HepG2 (cell line): ENCODE data around the gene ABCC3. TPM values are rescaled to one million over a fixed set of nuclear protein-coding genes. Genes with fewer than 3 reads are reported as not detected.

Experiments used
- ATAC-seq: fragments of 200-7000 bp; cut with Tn5 transposase; 3 replicates; pipeline ENCODE4 v1.9.1; 2020; ENCODE audit warnings: mild to moderate bottlenecking, moderate library complexity
- BruUV-seq: library from RNA; stranded (reverse); fragments of 400-500 nt; replicated peaks from 2 replicates; lab custom pipeline; 2021; lab: Mats Ljungman, UMichigan
- CTCF ChIA-PET: fragments of 300-600 bp; formaldehyde crosslinking; extraction: SDS; loops from one replicate; lab custom pipeline; 2021; ENCODE audit warnings: low total read pairs, inconsistent platforms, low intra/inter-chr PET ratio; lab: Yijun Ruan, JAX
- POLR2A ChIA-PET: fragments of 350-600 bp; sonication (Branson Sonifier 250); formaldehyde crosslinking; loops from one replicate; lab custom pipeline; 2020; ENCODE audit warnings: antibody characterized with exemption, inconsistent platforms; lab: Yijun Ruan, JAX
- DNase-seq: peaks from one replicate; pipeline ENCODE4 v3.0.0-alpha.2; 2015; ENCODE audit warnings: low spot score
- FAIRE-seq: peaks from 3 replicates; lab custom pipeline; 2011; peaks lifted over from hg19 to GRCh38; lab: Jason Lieb, UNC
- H2AFZ ChIP-seq: one replicate; pipeline ENCODE4 v1.6.1; 2011; ENCODE audit warnings: low read length, inconsistent platforms
- H3K27ac ChIP-seq: fragments of 300-600 bp; 3 replicates; pipeline ENCODE4 v1.8.0; 2011; ENCODE audit warnings: mixed run types, mild to moderate bottlenecking, mixed read lengths, low read length, inconsistent platforms; ENCODE audit not compliant: insufficient read depth; ENCODE audit errors: extremely low read length
- H3K27me3 ChIP-seq, 2 experiments: fragments of 200-600 bp in 1 of 2; 2 replicates in 1 of 2; 3 replicates in 1 of 2; pipeline versions ENCODE4 v1.6.0 to v1.8.0; 2011; ENCODE audit warnings: low read length in 2 of 2, mild to moderate bottlenecking in 2 of 2, moderate library complexity in 2 of 2, inconsistent platforms in 1 of 2; ENCODE audit not compliant: insufficient read depth in 2 of 2, control insufficient read depth in 1 of 2
- H3K36me3 ChIP-seq, 2 experiments: fragments of 200-600 bp in 1 of 2; replicated peaks in 1 of 2; 2 replicates in 1 of 2; 3 replicates in 1 of 2; pipeline versions ENCODE4 v1.5.1 to v1.8.0; 2011; ENCODE audit warnings: low read length in 2 of 2, inconsistent platforms in 1 of 2; ENCODE audit not compliant: insufficient read depth in 2 of 2, control insufficient read depth in 1 of 2
- H3K4me1 ChIP-seq: 2 replicates; pipeline ENCODE4 v1.5.1; 2012; ENCODE audit warnings: low read length, inconsistent platforms; ENCODE audit not compliant: insufficient read depth
- H3K4me2 ChIP-seq: 2 replicates; pipeline ENCODE4 v1.6.0; 2011; ENCODE audit warnings: low read depth, low read length, inconsistent platforms
- H3K4me3 ChIP-seq, 3 experiments: fragments of 200-600 bp in 1 of 3; sonication (generic), shearing (Covaris generic) in 1 of 3; replicated peaks in 1 of 3; 2 replicates each; pipeline ENCODE4 v1.5.1; 2011 to 2016; ENCODE audit warnings: low read length in 3 of 3, inconsistent platforms in 2 of 3, low read depth in 2 of 3, mild to moderate bottlenecking in 2 of 3, control low read depth in 1 of 3, mixed read lengths in 1 of 3; ENCODE audit not compliant: insufficient read depth in 1 of 3
- H3K79me2 ChIP-seq: one replicate; pipeline ENCODE4 v1.6.1; 2011; ENCODE audit warnings: low read length, inconsistent platforms; ENCODE audit not compliant: insufficient read depth
- H3K9ac ChIP-seq: 2 replicates; pipeline ENCODE4 v1.6.0; 2011; ENCODE audit warnings: mild to moderate bottlenecking, low read depth, low read length, inconsistent platforms; ENCODE audit not compliant: insufficient read depth
- H3K9me3 ChIP-seq: 2 replicates; pipeline ENCODE4 v1.5.1; 2012; ENCODE audit warnings: mild to moderate bottlenecking, low read length
- H4K20me1 ChIP-seq: 2 replicates; pipeline ENCODE4 v1.6.0; 2011; ENCODE audit warnings: inconsistent platforms, mild to moderate bottlenecking, low read length, moderate library complexity; ENCODE audit not compliant: insufficient read depth
- DMAP1 ChIP-seq: IDR thresholded peaks from 2 replicates; pipeline ENCODE4 v1.6.1; 2016
- KLF15 ChIP-seq: sonication (generic); formaldehyde crosslinking; IDR thresholded peaks from 2 replicates; pipeline ENCODE4 v1.8.1; 2023; ENCODE audit warnings: borderline replicate concordance, mild to moderate bottlenecking, inconsistent platforms, missing genetic modification reagents, mixed read lengths
- MAFF ChIP-seq: IDR thresholded peaks from 2 replicates; pipeline ENCODE4 v1.6.1; 2011; ENCODE audit warnings: low read depth, low read length, improper control_type of control experiment
- SMARCE1 ChIP-seq: fragments of 450-650 bp; IDR thresholded peaks from 2 replicates; pipeline ENCODE4 v1.6.1; 2017; ENCODE audit warnings: borderline replicate concordance
- ZMYM3 ChIP-seq: sonication (generic); formaldehyde crosslinking; IDR thresholded peaks from 2 replicates; pipeline ENCODE4 v1.5.1; 2020; ENCODE audit warnings: mild to moderate bottlenecking, missing genetic modification reagents
- ZNF430 ChIP-seq: sonication (generic); formaldehyde crosslinking; IDR thresholded peaks from 2 replicates; pipeline ENCODE4 v1.9.0; 2021; ENCODE audit warnings: mild to moderate bottlenecking, missing genetic modification reagents
- ZNF431 ChIP-seq: sonication (generic); formaldehyde crosslinking; IDR thresholded peaks from 2 replicates; pipeline ENCODE4 v1.9.0; 2022; ENCODE audit warnings: missing genetic modification reagents, low read depth, mild to moderate bottlenecking, borderline replicate concordance
- ZSCAN21 ChIP-seq: sonication (generic); formaldehyde crosslinking; IDR thresholded peaks from 2 replicates; pipeline ENCODE4 v1.8.0; 2022; ENCODE audit warnings: mild to moderate bottlenecking, missing genetic modification reagents, moderate library complexity, borderline replicate concordance
- WGBS: methylation state at CpG from one replicate; pipeline ENCODE4 v1.1.6; 2017; ENCODE audit warnings: low lambda C conversion rate; 5-methylcytosine and 5-hydroxymethylcytosine counted together
- in situ Hi-C: cut with HindIII; loops from 2 replicates; pipeline ENCODE4 v1.10.0; 2017; ENCODE audit warnings: low pct_unique_long_range_greater_than_20kb; ENCODE audit not compliant: extremely low pct_ligation_motif_present
- intact Hi-C: fragments of 100-400 bp; cut with micrococcal nuclease; formaldehyde crosslinking; loops from one replicate; pipeline ENCODE4 v1.10.0; 2022; ENCODE audit not compliant: unreplicated experiment
- polyA plus RNA-seq, 8 experiments: library from polyadenylated mRNA; depleted of rRNA in 3 of 8; stranded (reverse) in 7 of 8; unstranded in 1 of 8; fragments of >200 nt; fragmentation: Illumina TruSeq in 4 of 8; extraction: Trizol in 4 of 8; gene quantifications; 2 replicates each; pipeline versions ENCODE4 v1.2.1 to v1.2.3, GENCODE V29; 2011 to 2016; ENCODE audit warnings: low read depth in 4 of 8, missing spikeins in 1 of 8, mixed read lengths in 1 of 8; ENCODE audit not compliant: insufficient read depth in 1 of 8
- total RNA-seq, 5 experiments: library from RNA; depleted of rRNA; stranded (reverse); fragments of >200 nt; fragmentation: Illumina TruSeq; extraction: Trizol; gene quantifications; 2 replicates each; pipeline ENCODE4 v1.2.3, GENCODE V29; 2016; ENCODE audit warnings: low read depth in 1 of 5
- TF ChIP-seq, protein P1 (sequence below): sonication (generic); formaldehyde crosslinking; IDR thresholded peaks from 2 replicates; pipeline ENCODE4 v1.9.0; 2022; ENCODE audit warnings: low read depth, missing genetic modification reagents
- TF ChIP-seq, protein P2 (sequence below): sonication (generic); formaldehyde crosslinking; conservative IDR thresholded peaks from 2 replicates; pipeline ENCODE4 v1.4.0; 2020; ENCODE audit warnings: missing genetic modification reagents
- TF ChIP-seq, protein P3 (sequence below): sonication (generic); formaldehyde crosslinking; IDR thresholded peaks from 2 replicates; pipeline ENCODE4 v1.4.0; 2020; ENCODE audit warnings: missing genetic modification reagents
- TF ChIP-seq, protein P4 (sequence below): sonication (generic); formaldehyde crosslinking; IDR thresholded peaks from 2 replicates; pipeline ENCODE4 v1.8.1; 2023; ENCODE audit warnings: missing genetic modification reagents, mild to moderate bottlenecking, borderline replicate concordance
- TF ChIP-seq, protein P5 (sequence below): sonication (generic); formaldehyde crosslinking; IDR thresholded peaks from 2 replicates; pipeline ENCODE4 v1.5.1; 2020; ENCODE audit warnings: mild to moderate bottlenecking, missing genetic modification reagents, moderate library complexity

Gene ABCC3
- total and polyA plus RNA-seq, 2 of the 13 experiments (the other 11 are each of a cell fraction or from before 2014, with no cell fraction given) = 25.2 to 50.7 TPM

DNA sequence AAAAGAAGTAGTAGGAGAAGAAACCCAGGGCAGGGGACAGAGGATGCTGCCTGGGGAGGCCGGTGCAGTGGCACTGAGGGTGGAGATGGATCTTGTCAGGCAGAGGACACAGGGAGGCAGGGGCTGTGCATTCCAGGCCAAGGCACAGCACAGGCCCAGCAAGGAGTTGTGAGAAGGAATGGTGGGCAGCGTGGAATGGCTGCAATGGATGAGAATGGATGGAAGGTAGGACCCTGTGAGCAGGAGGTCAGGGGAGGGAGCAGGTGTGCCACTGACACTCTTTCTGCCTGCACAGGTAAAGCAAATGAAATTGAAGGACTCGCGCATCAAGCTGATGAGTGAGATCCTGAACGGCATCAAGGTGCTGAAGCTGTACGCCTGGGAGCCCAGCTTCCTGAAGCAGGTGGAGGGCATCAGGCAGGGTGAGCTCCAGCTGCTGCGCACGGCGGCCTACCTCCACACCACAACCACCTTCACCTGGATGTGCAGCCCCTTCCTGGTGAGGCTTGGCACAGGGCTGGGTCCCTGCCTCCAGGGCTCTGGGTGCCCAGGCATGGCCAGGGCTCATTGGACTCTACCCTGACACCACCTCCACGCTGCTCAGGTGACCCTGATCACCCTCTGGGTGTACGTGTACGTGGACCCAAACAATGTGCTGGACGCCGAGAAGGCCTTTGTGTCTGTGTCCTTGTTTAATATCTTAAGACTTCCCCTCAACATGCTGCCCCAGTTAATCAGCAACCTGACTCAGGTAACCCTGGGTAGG is 32.8 kb downstream of the ABCC3 start (continued):
- TF ChIP-seq, protein P1, sequence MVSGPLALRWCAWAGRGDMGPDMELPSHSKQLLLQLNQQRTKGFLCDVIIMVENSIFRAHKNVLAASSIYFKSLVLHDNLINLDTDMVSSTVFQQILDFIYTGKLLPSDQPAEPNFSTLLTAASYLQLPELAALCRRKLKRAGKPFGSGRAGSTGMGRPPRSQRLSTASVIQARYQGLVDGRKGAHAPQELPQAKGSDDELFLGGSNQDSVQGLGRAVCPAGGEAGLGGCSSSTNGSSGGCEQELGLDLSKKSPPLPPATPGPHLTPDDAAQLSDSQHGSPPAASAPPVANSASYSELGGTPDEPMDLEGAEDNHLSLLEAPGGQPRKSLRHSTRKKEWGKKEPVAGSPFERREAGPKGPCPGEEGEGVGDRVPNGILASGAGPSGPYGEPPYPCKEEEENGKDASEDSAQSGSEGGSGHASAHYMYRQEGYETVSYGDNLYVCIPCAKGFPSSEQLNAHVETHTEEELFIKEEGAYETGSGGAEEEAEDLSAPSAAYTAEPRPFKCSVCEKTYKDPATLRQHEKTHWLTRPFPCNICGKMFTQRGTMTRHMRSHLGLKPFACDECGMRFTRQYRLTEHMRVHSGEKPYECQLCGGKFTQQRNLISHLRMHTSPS (CRISPR knock-in tag) = no peak; the same call in 1 of the 2 replicates

DNA sequence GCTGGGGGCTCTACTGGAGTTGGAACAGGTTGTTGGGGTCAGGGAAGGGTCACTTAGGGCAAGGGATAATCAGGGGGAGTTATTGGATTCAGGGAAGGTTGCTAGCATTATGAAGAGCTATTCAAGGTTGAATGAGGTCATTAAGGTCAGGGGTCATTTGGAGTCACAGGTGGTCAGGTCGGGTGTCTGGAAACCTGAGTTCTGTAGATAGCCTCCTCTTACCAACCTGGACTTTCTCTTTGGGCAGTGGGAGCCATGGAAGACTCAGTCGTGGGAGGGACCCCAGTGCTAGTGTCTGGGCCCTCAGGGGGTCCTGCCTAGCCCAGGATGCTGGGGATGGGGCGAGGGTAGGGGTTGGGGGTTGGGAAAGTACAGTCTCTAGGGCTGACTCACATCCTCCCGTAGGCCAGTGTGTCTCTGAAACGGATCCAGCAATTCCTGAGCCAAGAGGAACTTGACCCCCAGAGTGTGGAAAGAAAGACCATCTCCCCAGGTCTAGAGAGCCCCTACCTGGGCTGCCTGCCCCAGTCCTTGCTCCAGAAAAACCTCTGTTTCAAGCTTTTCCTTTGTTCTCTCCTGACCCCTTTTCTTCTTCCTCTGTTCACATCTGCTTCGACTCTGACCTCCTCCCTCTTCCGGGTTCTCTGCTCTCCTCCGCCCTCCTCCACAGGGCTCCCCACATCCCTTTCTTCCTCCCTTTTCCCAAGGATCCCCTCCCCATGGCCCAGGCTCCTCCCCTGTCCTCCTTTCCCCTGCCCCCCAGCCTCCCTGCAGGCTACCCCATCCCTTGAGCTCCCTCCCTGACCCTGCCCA is 33.5 kb downstream of the ABCC3 start:
- 39% methylated on average over 8 of the region's 8 CpGs for WGBS
- intact Hi-C loops (no loop called here), in situ Hi-C loops (no loop called here)
- peak; percentile 15 for ATAC-seq
- peak; percentile 36 for FAIRE-seq
- H3K9ac ChIP-seq = peak overlapping the region; percentile 10; the same call in 1 of the 2 replicates
- H3K4me3 ChIP-seq = 0 out of 6 replicates have a peak overlapping the region, but pooled peaks of 1 of the 3 experiments have one; percentile 5
- H3K27me3 ChIP-seq = no peaks in the 10 kb centered on the region
- peak overlapping the region; percentile 19 for H3K27ac ChIP-seq
- BruUV-seq = no TSS peak
- DNase-seq = no peak
- no peak overlapping the region for H2AFZ ChIP-seq
- H4K20me1 ChIP-seq = no peaks in the 10 kb centered on the region
- ChIA-PET CTCF (no interaction called here), POLR2A (interaction anchor here (0.8 to 7.6 kb wide), 11 partner anchors 7 to 51 kb away, joined by 3 to 85 read pairs (median 5); partner anchors contain the start of gene LUC7L3)
- H3K79me2 ChIP-seq = no peaks in the 10 kb centered on the region
- H3K4me1 ChIP-seq = peaks cover 70% of the 10 kb centered on the region
- no peaks in the 10 kb centered on the region for H3K36me3 ChIP-seq
- peak overlapping the region; percentile 30 for H3K4me2 ChIP-seq
- H3K9me3 ChIP-seq = no peaks in the 10 kb centered on the region
- no peak for TF ChIP-seq ZMYM3 (CRISPR knock-in tag)
- TF ChIP-seq, protein P2, sequence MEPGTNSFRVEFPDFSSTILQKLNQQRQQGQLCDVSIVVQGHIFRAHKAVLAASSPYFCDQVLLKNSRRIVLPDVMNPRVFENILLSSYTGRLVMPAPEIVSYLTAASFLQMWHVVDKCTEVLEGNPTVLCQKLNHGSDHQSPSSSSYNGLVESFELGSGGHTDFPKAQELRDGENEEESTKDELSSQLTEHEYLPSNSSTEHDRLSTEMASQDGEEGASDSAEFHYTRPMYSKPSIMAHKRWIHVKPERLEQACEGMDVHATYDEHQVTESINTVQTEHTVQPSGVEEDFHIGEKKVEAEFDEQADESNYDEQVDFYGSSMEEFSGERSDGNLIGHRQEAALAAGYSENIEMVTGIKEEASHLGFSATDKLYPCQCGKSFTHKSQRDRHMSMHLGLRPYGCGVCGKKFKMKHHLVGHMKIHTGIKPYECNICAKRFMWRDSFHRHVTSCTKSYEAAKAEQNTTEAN = no peak
- TF ChIP-seq, protein P3, sequence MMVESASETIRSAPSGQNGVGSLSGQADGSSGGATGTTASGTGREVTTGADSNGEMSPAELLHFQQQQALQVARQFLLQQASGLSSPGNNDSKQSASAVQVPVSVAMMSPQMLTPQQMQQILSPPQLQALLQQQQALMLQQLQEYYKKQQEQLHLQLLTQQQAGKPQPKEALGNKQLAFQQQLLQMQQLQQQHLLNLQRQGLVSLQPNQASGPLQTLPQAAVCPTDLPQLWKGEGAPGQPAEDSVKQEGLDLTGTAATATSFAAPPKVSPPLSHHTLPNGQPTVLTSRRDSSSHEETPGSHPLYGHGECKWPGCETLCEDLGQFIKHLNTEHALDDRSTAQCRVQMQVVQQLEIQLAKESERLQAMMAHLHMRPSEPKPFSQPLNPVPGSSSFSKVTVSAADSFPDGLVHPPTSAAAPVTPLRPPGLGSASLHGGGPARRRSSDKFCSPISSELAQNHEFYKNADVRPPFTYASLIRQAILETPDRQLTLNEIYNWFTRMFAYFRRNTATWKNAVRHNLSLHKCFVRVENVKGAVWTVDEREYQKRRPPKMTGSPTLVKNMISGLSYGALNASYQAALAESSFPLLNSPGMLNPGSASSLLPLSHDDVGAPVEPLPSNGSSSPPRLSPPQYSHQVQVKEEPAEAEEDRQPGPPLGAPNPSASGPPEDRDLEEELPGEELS (CRISPR knock-in tag) = no peak
- TF ChIP-seq, protein P4, sequence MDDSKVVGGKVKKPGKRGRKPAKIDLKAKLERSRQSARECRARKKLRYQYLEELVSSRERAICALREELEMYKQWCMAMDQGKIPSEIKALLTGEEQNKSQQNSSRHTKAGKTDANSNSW (CRISPR knock-in tag) = no peak
- no peak for TF ChIP-seq KLF15
- no peak for TF ChIP-seq MAFF
- TF ChIP-seq, protein P5, sequence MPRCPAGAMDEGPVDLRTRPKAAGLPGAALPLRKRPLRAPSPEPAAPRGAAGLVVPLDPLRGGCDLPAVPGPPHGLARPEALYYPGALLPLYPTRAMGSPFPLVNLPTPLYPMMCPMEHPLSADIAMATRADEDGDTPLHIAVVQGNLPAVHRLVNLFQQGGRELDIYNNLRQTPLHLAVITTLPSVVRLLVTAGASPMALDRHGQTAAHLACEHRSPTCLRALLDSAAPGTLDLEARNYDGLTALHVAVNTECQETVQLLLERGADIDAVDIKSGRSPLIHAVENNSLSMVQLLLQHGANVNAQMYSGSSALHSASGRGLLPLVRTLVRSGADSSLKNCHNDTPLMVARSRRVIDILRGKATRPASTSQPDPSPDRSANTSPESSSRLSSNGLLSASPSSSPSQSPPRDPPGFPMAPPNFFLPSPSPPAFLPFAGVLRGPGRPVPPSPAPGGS (CRISPR knock-in tag) = no peak
- no peak for TF ChIP-seq SMARCE1
- no peak for TF ChIP-seq DMAP1 (CRISPR knock-in tag)
- TF ChIP-seq ZNF430 (CRISPR knock-in tag) = no peak
- TF ChIP-seq ZNF431 (CRISPR knock-in tag) = no peak
- TF ChIP-seq ZSCAN21 (CRISPR knock-in tag) = no peak
